HG03520 (cell line): ENCODE results near the gene SIAH3.

Experiments
- ATAC-seq: cut with Tn5 transposase; IDR thresholded peaks from one replicate; pipeline ENCODE4 v1.9.1; 2021; ENCODE audit warnings: mild to moderate bottlenecking, moderate library complexity; ENCODE audit not compliant: unreplicated experiment

SIAH3 gene

GRCh38 chr13:45748941-45749759, 102.4 kb downstream of the SIAH3 start:
- no peak for ATAC-seq

- ATAC-seq: no peak
Measured at GRCh38 chr13:45747071-45747470, 104.5 kb downstream of the SIAH3 start.

- no peak for ATAC-seq
Measured at GRCh38 chr13:45744979-45745378, 106.6 kb downstream of the SIAH3 start.

DNA sequence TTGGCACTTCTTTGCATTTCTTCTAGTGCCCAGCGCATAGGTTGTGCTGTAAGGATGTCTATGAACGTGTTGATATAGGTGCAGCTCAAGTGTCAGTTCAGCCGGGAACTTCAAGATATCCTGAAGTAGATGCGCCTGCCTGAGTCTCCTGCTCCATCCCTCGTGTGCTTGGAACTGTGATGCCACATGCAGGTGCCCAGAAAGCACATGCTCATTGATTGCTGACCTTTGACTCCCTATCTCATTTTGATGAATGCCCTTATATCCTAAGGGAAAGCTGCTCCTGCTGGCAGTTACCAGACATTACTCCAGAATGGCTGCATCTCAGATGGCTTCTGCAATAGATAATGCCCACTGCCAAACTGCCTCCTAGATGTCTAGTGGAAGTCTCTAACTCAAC, 108.6 kb downstream of the SIAH3 start:
- ATAC-seq: no peak

DNA sequence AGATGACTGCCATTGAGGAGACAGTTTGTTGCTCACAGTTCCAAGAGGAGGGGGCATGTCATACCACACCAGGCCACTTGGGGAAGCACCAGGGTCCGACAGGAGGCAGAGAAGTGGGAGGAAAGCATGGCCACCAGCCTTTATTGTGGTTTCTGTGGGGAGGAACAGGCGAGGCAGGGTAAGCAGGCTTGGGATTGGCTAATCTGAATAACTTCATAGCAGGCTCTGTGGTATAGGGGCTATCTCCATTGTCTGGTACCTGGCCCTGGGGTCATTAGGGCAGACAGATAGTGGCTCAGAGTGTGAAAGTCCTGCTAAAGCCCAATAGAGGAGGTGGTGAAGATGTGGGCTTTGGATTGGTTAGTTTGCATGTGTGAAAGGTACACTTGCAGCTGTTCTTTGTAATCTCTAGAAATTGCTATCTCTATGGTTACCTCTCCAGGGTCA, 114.0 kb downstream of the SIAH3 start:
- ATAC-seq: no peak

DNA sequence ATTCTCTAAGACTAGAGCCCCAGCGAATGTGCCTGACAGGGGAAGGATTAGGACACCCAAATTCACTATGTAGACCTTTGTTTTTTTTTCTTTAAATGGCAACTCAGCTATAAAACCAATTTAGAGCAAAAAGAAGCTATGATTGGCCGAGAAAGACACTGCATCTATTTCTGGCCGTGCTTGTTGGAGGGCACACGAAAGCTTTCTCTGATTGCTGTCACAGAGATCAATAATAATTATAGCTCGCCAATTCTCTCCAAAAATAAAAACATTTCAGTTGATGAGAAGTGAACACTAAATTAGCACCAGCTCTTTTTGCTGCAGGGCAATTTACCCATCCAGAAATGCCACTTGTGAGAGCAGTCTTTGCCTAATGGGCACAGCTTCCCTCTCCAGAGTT, 118.2 kb downstream of the SIAH3 start:
- no peak for ATAC-seq

GRCh38 chr13:45732916-45733315, 118.6 kb downstream of the SIAH3 start:
- ATAC-seq: no peak

DNA sequence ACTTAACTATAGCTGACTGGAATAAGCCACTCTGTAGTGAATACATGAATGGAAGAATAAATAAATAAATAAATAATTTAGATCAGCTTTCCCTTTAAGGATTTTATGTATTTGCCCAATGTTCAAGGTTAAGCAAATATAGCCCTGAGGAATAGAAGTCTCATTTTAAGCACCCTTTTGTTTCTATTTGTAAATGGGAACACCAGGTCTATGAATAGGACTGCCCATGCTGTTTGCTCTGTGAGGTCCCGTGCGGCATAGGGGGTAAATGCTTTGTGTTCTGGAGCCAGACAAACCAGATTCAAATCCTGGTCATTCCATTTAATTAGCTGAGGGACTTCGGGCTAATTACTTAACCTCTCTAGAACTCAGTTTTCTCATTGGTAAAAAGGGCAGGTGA, 120.1 kb downstream of the SIAH3 start:
- ATAC-seq: no peak

- ATAC-seq: no peak
Measured at GRCh38 chr13:45728759-45729158, 122.8 kb downstream of the SIAH3 start.
